ENCODE measurements around the gene TPST1. TPM values are rescaled to one million over a fixed set of nuclear protein-coding genes. Genes with fewer than 3 reads are reported as not detected.
A peak's percentile ranks its signal among the peaks of the same experiment; 100 is the strongest.
"Not testable (repeated sequence)": the region's sequence is repeated elsewhere in the genome, so short reads cannot be mapped to it uniquely, and the experiment has no call there.

Gene TPST1
- total RNA-seq, 1 experiment from 2014 or later = 29.0 TPM

- Histone ChIP-seq H3K4me1 (ENCODE audit: control insufficient read depth, insufficient read depth, low read length) (no peaks in the 10 kb centered on the region), H3K27me3 (ENCODE audit: control insufficient read depth, insufficient read depth, low read length) (no peaks in the 10 kb centered on the region), H3K27ac (ENCODE audit: low read length) (0 out of 2 replicates have a peak overlapping the region, but pooled peaks have one; percentile 12), H3K36me3 (ENCODE audit: control insufficient read depth, insufficient read depth, low read length) (no peaks in the 10 kb centered on the region), H3K9me3 (ENCODE audit: control insufficient read depth, insufficient read depth, low read depth, low read length) (no peaks in the 10 kb centered on the region), H3K4me3 (ENCODE audit: low read depth in 2 of 2, low read length in 2 of 2) (no peak overlapping the region)
- DNase-seq (ENCODE audit: low read depth, low spot score) = no peak
- TF ChIP-seq POLR2AphosphoS5 (IDR thresholded peaks at IDR 0.05; ENCODE audit: low read depth, low read length) = no peak
- TF ChIP-seq CTCF (IDR thresholded peaks at IDR 0.05) = no peak
- TF ChIP-seq REST (IDR thresholded peaks at IDR 0.05; ENCODE audit: insufficient read depth in 1 of 2, low read depth in 2 of 2, low read length in 1 of 2) = no peak
- TF ChIP-seq SIN3A (IDR thresholded peaks at IDR 0.05; ENCODE audit: borderline replicate concordance, insufficient read depth, low read depth, low read length) = no peak
- TF ChIP-seq TCF7L2 (IDR thresholded peaks at IDR 0.05; ENCODE audit: low read depth, low read length) = no peak
- in situ Hi-C loops (cut with HindIII; ENCODE audit: low pct_unique_long_range_greater_than_20kb, low sequenced_read_pairs) (no loop called here), intact Hi-C loops (cut with micrococcal nuclease; ENCODE audit: unreplicated experiment) (no loop called here)
- ATAC-seq = no peak
- CTCF ChIA-PET = no interaction called here
- BruUV-seq (replicated peaks) = no TSS peak
- POLR2A ChIA-PET = interaction anchor here (0.6 kb wide), 1 partner anchor 42 kb away, joined by 4 read pairs; no protein-coding TSS in a partner anchor
These were observed 16.3 kb downstream of the TPST1 start for GRCh38 chr7:66221442-66221841.

GRCh38 chr7:66227808-66228207 lies 22.7 kb downstream of the TPST1 start:
- intact Hi-C loops (cut with micrococcal nuclease; ENCODE audit: unreplicated experiment) (no loop called here), in situ Hi-C loops (cut with HindIII; ENCODE audit: low pct_unique_long_range_greater_than_20kb, low sequenced_read_pairs) (no loop called here)
- Histone ChIP-seq H3K4me3 (ENCODE audit: low read depth in 2 of 2, low read length in 2 of 2) (no peak overlapping the region), H3K36me3 (ENCODE audit: control insufficient read depth, insufficient read depth, low read length) (no peaks in the 10 kb centered on the region), H3K27ac (ENCODE audit: low read length) (no peak overlapping the region), H3K4me1 (ENCODE audit: control insufficient read depth, insufficient read depth, low read length) (no peaks in the 10 kb centered on the region), H3K9me3 (ENCODE audit: control insufficient read depth, insufficient read depth, low read depth, low read length) (no peaks in the 10 kb centered on the region), H3K27me3 (ENCODE audit: control insufficient read depth, insufficient read depth, low read length) (no peaks in the 10 kb centered on the region)
- ATAC-seq = no peak
- CTCF ChIA-PET = no interaction called here
- BruUV-seq (replicated peaks) = no TSS peak
- no peak for TF ChIP-seq POLR2AphosphoS5 (IDR thresholded peaks at IDR 0.05; ENCODE audit: low read depth, low read length)
- POLR2A ChIA-PET = no interaction called here
- DNase-seq (ENCODE audit: low read depth, low spot score) = no peak

GRCh38 chr7:66231326-66232216 lies 26.4 kb downstream of the TPST1 start:
- DNase-seq (ENCODE audit: low read depth, low spot score); intact Hi-C loops (cut with micrococcal nuclease; ENCODE audit: unreplicated experiment); POLR2A ChIA-PET; ATAC-seq; in situ Hi-C loops (cut with HindIII; ENCODE audit: low pct_unique_long_range_greater_than_20kb, low sequenced_read_pairs); H3K27me3 ChIP-seq (ENCODE audit: control insufficient read depth, insufficient read depth, low read length); H3K27ac ChIP-seq (ENCODE audit: low read length); H3K9me3 ChIP-seq (ENCODE audit: control insufficient read depth, insufficient read depth, low read depth, low read length); H3K36me3 ChIP-seq (ENCODE audit: control insufficient read depth, insufficient read depth, low read length); BruUV-seq (replicated peaks); H3K4me1 ChIP-seq (ENCODE audit: control insufficient read depth, insufficient read depth, low read length); H3K4me3 ChIP-seq (ENCODE audit: low read depth in 2 of 2, low read length in 2 of 2): not testable (repeated sequence)
- CTCF ChIA-PET = interaction anchor here (0.5 kb wide), 1 partner anchor 201 kb away, joined by 5 read pairs; no protein-coding TSS in a partner anchor
